Measurements from ENCODE around the gene BCL2L12. TPM values are rescaled to one million over a fixed set of nuclear protein-coding genes. Genes with fewer than 3 reads are reported as not detected.
A peak's percentile ranks its signal among the peaks of the same experiment; 100 is the strongest.
"Not testable (repeated sequence)": the region's sequence is repeated elsewhere in the genome, so short reads cannot be mapped to it uniquely, and the experiment has no call there.

Gene BCL2L12
- total RNA-seq, 6 donors from 2014 or later = 4.2 to 21.3 (median 14.1) TPM

DNA sequence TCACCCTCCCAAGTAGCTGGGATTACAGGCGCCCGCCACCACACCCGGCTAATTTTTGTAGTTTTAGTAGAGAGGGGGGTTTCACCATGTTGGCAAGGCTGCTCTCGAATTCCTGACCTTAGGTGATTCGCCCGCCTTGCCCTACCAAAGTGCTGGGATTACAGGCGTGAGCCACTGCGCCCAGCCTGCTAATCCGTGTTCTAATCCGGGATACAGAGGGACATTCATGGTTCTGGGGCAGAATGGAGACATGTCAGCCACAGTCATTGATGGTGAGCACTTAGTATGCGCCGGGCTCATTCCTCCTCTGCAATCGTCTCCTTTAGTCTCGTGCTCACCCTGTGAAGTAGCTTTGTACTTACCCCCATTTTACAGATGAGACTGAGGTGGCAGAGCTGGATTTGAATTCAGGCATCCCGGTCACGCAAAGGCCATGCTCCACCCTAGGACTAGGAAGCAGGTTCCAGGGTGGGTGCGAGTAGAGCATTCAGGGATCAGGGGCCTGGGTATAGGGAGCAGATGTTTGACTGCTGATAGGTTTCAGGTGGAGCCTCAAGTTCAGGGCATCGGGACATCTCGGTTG lies 34.0 kb upstream of the BCL2L12 start:
- TF ChIP-seq POLR2AphosphoS5 (IDR thresholded peaks at IDR 0.05) = no peak
- TF ChIP-seq CTCF (IDR thresholded peaks at IDR 0.05) = no peak
- no peak for TF ChIP-seq EP300 (IDR thresholded peaks at IDR 0.05)
- no peak for TF ChIP-seq POLR2A (IDR thresholded peaks at IDR 0.05)
- H3K27ac ChIP-seq = peak overlapping the region; percentile 22 to 95 (median 38)
- no peak for ATAC-seq (ENCODE audit: low FRiP score in 2 of 2)
- H3K4me1 ChIP-seq = peaks cover 25 to 52% (median 45%) of the 10 kb centered on the region in 4 donors
- no peaks in the 10 kb centered on the region for H3K9me3 ChIP-seq
- H3K36me3 ChIP-seq = peaks cover 0 to 29% (median 8%) of the 10 kb centered on the region in 4 donors
- DNase-seq = no peak
- H3K27me3 ChIP-seq = no peaks in the 10 kb centered on the region
- WGBS, 2 donors = 87 to 91% methylated on average over 17 to 19 of the region's 19 CpGs
- no peak overlapping the region for H3K4me3 ChIP-seq

DNA sequence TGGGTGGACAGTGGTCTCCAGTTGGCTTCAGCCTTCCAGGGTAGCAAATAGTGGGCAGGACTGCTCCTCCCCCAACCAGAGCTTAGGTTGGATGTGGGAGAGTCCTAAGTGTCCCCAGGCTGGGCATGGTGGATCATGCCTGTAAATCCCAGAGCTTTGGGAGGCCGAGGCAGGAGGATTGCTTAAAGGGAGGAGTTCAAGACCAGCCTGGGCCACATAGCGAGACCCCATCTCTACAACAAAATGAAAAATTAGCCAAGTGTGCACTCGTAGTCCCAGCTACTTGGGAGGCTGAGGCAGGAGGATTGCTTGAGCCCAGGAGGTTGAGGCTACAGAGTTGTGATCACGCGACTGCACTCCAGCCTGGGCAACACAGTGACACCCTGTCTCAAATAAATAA lies 33.2 kb upstream of the BCL2L12 start:
- ATAC-seq (ENCODE audit: low FRiP score in 2 of 2) = no peak
- Histone ChIP-seq H3K4me1 (peaks cover 32 to 61% (median 50%) of the 10 kb centered on the region in 4 donors), H3K27ac (peak overlapping the region in 2 of 4 donors; percentile 95 to 100), H3K36me3 (peaks cover 0 to 22% (median 5%) of the 10 kb centered on the region in 4 donors), H3K27me3 (no peaks in the 10 kb centered on the region), H3K9me3 (no peaks in the 10 kb centered on the region), H3K4me3 (no peak overlapping the region)
- no peak for DNase-seq
- TF ChIP-seq EP300 (IDR thresholded peaks at IDR 0.05) (no peak), POLR2A (IDR thresholded peaks at IDR 0.05) (no peak), POLR2AphosphoS5 (IDR thresholded peaks at IDR 0.05) (no peak), CTCF (IDR thresholded peaks at IDR 0.05) (no peak)
- WGBS, 2 donors = 88 to 94% methylated on average over 5 of the region's 5 CpGs

- peaks cover 0 to 21% (median 5%) of the 10 kb centered on the region in 4 donors for H3K36me3 ChIP-seq
- not testable (repeated sequence) for DNase-seq; H3K27me3 ChIP-seq; ATAC-seq (ENCODE audit: low FRiP score in 2 of 2); H3K4me3 ChIP-seq; H3K9me3 ChIP-seq
- 61 to 86% methylated on average over 6 to 9 of the region's 9 CpGs for WGBS, 2 donors
- peaks cover 39 to 68% (median 56%) of the 10 kb centered on the region in 4 donors for H3K4me1 ChIP-seq
- H3K27ac ChIP-seq = peak overlapping the region in 2 of 4 donors; percentile 95 to 100
These were observed 32.5 kb upstream of the BCL2L12 start for GRCh38 chr19:49633273-49633672.

- H3K4me3 ChIP-seq = no peak overlapping the region
- no peaks in the 10 kb centered on the region for H3K27me3 ChIP-seq
- H3K4me1 ChIP-seq = peaks cover 51 to 81% (median 60%) of the 10 kb centered on the region in 4 donors
- H3K36me3 ChIP-seq = peaks cover 0 to 21% (median 5%) of the 10 kb centered on the region in 4 donors
- TF ChIP-seq POLR2AphosphoS5 (IDR thresholded peaks at IDR 0.05) (peak in 1 of 2 donors; percentile 8), CTCF (IDR thresholded peaks at IDR 0.05) (peak in 2 of 6 experiments; percentile 9 to 20), POLR2A (IDR thresholded peaks at IDR 0.05) (no peak), EP300 (IDR thresholded peaks at IDR 0.05) (no peak)
- no peak for ATAC-seq (ENCODE audit: low FRiP score in 2 of 2)
- H3K27ac ChIP-seq = peak overlapping the region; percentile 55 to 100 (median 77)
- no peaks in the 10 kb centered on the region for H3K9me3 ChIP-seq
- WGBS, 2 donors = 40 to 54% methylated on average over 19 to 24 of the region's 24 CpGs
- peak in 1 of 2 donors; percentile 33 for DNase-seq
These were observed 30.1 kb upstream of the BCL2L12 start for GRCh38 chr19:49635530-49636232.

DNA sequence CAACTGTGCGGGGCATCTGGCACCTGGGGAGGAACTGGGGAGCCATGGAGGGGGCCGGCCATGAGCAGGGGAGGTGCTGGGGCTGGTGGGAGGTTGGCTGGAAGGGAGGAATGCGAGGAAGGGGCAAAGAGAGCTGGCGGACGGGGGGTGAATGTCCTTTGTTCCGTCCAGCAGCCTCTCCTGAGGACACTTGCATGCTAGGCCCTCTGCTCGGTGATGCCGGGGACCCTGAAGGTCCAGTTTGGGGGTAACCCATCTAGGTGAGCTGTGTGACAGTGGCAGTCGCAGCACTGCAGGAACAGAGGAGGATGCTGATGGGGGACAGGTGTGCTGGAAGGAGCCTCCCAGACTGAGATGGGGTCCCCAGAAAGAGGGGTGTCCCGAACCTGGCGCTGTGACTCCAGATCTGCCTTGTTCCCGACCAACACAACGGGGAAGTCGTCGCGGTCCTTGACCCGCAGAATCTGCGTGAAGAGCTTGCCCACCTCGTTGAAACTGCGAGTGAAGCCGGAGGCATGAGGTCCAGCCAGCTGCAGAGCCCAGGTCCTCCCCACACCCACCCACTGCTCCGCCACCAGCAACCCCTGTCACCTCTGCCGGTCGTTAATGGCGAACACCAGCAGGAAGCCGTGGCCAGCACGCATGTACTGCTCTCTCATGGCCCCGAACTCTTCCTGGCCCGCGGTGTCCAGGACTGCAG lies 29.4 kb upstream of the BCL2L12 start:
- Histone ChIP-seq H3K36me3 (peaks cover 0 to 21% (median 5%) of the 10 kb centered on the region in 4 donors), H3K4me3 (no peak overlapping the region), H3K9me3 (no peaks in the 10 kb centered on the region), H3K4me1 (peaks cover 53 to 83% (median 56%) of the 10 kb centered on the region in 4 donors), H3K27me3 (no peaks in the 10 kb centered on the region), H3K27ac (peak overlapping the region; percentile 35 to 100 (median 75))
- WGBS, 2 donors = 79 to 85% methylated on average over 18 to 26 of the region's 30 CpGs
- no peak for TF ChIP-seq CTCF (IDR thresholded peaks at IDR 0.05)
- ATAC-seq (ENCODE audit: low FRiP score in 2 of 2) = no peak
- peak in 1 of 2 donors; percentile 67 for DNase-seq

All from upper lobe of left lung (tissue), 6 donors.